ENCODE data around the gene HDAC1. TPM values are rescaled to one million over a fixed set of nuclear protein-coding genes. Genes with fewer than 3 reads are reported as not detected.

Gene HDAC1
- polyA plus RNA-seq, 1 experiment = 185 TPM

Small RNAs within 50 kb of the gene (small RNA-seq; reads per million reads assigned to genes)
- gene RF00017 (ENCODE audit: insufficient read length, low read depth, low replicate concordance) (not detected), gene RF00019 (ENCODE audit: insufficient read length, low read depth, low replicate concordance) (not detected)

Other genes with a start within 250 kb of the HDAC1 start
- 19.3 and 31.1 TPM in 2 replicates for gene TMEM39B, start 219.1 kb upstream of the HDAC1 start, polyA plus RNA-seq (2011; rRNA removed)
- 26.6 and 29.8 TPM in 2 replicates for gene KPNA6, start 184.0 kb upstream of the HDAC1 start, polyA plus RNA-seq (2011; rRNA removed)
- 38.1 and 38.5 TPM in 2 replicates for gene TXLNA, start 112.4 kb upstream of the HDAC1 start, polyA plus RNA-seq (2011; rRNA removed)
- 11.5 and 13.9 TPM in 2 replicates for gene CCDC28B, start 91.5 kb upstream of the HDAC1 start, polyA plus RNA-seq (2011; rRNA removed)
- gene IQCC, start 86.4 kb upstream of the HDAC1 start, polyA plus RNA-seq (2011; rRNA removed) = 1.4 and 2.1 TPM in 2 replicates
- gene DCDC2B, start 83.0 kb upstream of the HDAC1 start, polyA plus RNA-seq (2011; rRNA removed) = not detected in 2 replicates
- gene TMEM234, start 69.7 kb upstream of the HDAC1 start, polyA plus RNA-seq (2011; rRNA removed) = 29.4 and 37.8 TPM in 2 replicates
- gene EIF3I, start 69.7 kb upstream of the HDAC1 start, polyA plus RNA-seq (2011; rRNA removed) = 412 and 478 TPM in 2 replicates
- 3.3 and 3.5 TPM in 2 replicates for gene FAM167B, start 44.9 kb upstream of the HDAC1 start, polyA plus RNA-seq (2011; rRNA removed)
- gene LCK, start 40.8 kb upstream of the HDAC1 start, polyA plus RNA-seq (2011; rRNA removed) = 0.05 and 0.11 TPM in 2 replicates
- gene MARCKSL1, start 44.1 kb downstream of the HDAC1 start, polyA plus RNA-seq (2011; rRNA removed) = 41.3 and 52.0 TPM in 2 replicates
- 1.3 and 2.4 TPM in 2 replicates for gene FAM229A, start 70.4 kb downstream of the HDAC1 start, polyA plus RNA-seq (2011; rRNA removed)
- gene TSSK3, start 70.5 kb downstream of the HDAC1 start, polyA plus RNA-seq (2011; rRNA removed) = 0.39 and 0.42 TPM in 2 replicates
- gene BSDC1, start 102.4 kb downstream of the HDAC1 start, polyA plus RNA-seq (2011; rRNA removed) = 53.6 and 74.1 TPM in 2 replicates
- gene ZBTB8B, start 173.0 kb downstream of the HDAC1 start, polyA plus RNA-seq (2011; rRNA removed) = not detected in 2 replicates
- gene ZBTB8A, start 247.3 kb downstream of the HDAC1 start, polyA plus RNA-seq (2011; rRNA removed) = 3.7 and 5.4 TPM in 2 replicates